HG03460 (cell line): ENCODE data around the gene RORB.
"Not testable (repeated sequence)": the region's sequence is repeated elsewhere in the genome, so short reads cannot be mapped to it uniquely, and the experiment has no call there.

Experiments
- ATAC-seq: cut with Tn5 transposase; IDR thresholded peaks from one replicate; pipeline ENCODE4 v1.9.1; 2021; ENCODE audit not compliant: unreplicated experiment

The RORB gene

DNA sequence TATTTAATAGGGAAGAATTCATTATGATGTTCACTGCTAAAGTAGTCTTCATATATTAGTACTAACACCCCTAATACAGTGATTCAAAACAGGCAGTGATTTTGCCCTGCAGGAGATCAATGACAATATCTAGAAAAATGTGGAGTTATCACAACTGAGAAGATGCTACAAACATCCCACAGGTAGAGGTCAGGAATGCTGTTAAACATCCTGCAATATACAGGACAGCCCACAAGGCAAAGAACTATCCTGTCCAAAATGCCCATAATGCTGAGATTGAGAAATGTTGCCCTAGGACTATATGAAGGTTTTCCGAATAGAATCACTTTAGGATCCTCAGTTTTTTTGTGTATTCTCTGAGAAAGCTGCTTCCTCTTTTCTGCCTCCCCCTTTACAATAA lies 15.3 kb downstream of the RORB start:
- ATAC-seq = no peak

DNA sequence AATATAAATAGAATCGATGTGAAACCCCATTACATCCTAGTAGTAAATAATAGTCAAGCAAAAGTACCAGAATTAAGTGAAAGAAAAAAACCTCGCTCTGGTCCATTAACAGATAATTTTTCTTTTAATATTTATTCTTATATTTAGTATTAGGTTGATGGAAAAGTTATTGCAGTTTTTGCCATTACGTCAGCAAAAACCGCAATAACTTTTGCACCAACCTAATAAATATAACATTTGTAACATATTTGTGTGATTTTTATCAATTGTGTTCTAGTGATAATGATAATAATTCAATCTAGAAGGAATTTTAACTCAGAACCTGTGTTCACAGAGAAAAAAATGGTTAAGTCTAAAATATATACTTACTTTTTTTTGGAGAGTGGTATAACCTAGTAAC lies 16.1 kb downstream of the RORB start:
- ATAC-seq = no peak

DNA sequence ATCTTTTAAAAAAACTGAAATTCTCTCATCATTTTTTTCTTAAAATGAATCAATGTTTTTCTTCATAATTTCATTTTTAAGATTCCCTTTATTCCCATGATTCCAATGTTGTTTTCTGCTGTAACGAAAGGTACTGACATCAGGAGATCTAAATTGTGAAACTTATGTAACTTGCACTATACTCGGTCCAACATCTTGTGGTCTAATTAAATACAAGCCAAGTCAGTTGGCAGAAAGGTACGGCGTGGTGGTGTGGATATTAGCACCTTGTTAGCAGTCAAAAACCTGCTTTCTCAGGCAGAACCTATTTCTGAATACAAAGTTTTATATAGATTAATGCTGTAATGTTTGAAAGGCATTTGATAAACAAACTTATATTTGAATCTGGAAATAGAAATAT lies 20.1 kb downstream of the RORB start:
- ATAC-seq = no peak

DNA sequence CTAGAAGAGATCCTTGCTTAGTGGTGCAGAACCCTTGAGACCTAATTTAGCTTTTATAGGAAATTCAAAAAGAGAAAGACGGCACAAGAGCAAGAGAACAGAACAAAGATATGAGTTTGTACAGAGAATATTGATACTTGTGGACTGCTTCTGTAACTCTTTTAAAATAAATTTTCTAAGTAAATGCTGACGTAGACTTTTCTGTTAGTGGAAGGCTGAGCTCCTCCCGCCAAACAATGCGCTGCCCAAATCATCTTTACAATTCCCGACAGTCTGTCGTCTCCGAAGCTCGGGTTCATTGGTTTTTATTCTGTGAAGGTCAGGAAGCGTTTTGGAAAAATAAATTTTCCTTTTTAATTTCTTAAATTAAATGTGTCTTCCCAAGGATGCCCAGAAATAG lies 22.3 kb downstream of the RORB start:
- ATAC-seq = no peak

DNA sequence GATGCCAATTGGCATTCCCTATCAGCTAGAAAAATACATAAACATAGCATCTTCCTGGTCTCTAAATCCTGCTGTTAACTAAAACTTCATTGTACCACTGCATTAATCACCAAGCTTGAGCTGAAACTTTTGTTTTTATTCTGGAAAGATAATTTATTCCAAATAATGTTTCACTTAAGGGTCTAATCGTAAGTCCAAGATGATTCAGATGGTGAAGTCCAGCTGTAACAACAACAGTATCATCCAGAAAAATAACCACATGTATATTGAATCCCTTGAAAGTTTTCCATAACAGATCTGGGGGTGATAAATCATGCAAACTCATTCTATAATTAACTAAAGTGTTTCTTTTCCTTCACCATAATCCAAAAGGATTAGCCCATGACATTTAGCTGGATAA lies 23.9 kb downstream of the RORB start:
- ATAC-seq = no peak

DNA sequence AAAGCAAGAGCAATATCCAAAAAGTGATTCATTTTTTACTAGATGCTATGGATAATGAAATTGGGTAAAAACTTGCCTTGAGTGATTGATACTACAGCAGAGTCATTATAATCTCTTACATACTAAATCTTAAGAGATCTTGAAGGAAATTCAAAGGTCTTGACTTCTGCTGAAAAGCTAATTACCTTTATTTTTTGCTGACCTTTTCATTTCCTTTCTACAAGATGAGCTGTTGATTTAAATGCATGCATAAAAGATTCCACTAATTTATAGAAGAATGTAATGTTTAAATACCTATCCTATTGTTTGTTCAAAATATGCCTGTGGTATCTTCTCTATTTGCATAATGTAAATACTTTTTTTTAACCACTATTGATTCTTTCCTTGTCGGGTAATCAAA lies 27.2 kb downstream of the RORB start:
- ATAC-seq = no peak

DNA sequence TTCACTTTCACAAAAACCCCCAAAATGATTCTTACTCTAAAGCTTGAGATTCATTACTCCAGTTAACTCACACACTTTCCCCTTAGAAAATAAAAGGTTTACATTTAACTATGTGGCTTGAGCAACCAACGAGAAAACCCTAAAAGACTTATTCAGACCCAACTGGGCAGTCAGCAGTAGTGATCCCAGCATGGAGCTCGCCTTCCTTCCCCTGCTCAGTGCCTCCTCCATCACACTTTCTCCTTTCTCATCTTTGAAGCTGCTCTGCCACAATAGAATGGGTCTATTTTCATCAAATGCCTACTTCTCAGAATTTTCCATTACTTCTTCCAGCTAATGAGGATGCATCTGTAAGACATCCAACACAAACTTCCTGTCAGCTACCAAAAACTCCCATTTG lies 29.1 kb downstream of the RORB start:
- no peak for ATAC-seq

DNA sequence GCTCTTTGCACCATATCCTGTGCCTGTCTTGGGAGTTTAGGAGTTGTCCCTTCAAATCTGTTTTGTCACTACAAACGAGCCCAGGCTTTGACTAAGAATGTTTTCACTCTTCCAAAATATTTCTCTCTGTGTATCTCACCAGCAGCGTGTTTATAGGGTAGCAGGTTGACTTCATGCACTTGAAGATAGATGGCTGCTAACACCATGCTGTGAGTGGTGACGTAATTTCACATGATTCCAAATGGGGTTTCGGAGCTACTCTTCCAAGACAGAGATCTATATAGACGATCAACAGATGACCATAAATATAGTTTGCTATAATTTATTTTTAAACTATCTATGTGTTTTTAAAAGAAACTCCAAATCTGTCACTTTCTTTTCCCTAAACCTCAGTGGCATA lies 30.6 kb downstream of the RORB start:
- no peak for ATAC-seq

DNA sequence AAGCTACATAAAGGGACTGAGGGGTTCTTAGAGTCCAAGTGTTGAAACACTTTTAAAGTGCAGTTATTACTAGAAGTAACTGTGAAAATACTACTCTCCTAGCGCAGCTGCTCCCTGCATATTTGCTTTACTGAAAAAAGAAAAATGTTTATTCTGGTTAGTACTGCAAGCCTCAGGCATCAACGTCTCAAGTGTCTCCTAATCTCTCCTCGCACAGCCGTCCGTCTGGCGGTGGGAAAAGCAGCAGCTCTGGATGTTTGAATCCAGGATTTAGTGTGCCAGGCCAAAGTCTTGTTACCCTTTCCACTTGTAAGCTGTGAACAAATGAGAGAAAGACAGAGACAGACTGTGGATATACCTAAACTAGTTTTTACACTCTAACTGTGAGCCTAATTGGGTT lies 31.1 kb downstream of the RORB start:
- no peak for ATAC-seq

DNA sequence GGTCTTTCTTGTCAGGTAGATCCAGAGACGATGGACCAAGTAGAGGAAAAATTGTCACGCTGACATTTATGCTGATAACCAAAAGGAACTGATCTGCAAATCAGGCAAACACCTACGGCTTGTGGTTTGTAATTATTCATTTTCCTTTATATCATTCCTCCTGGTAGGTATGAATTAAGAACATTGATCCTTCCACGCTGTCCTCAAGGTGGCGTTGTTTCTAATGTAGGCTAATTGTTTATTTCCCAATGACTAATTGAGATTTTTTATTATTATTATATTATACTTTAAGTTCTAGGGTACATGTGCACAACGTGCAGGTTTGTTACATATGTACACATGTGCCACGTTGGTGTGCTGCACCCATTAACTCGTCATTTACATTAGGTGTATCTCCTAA lies 33.3 kb downstream of the RORB start:
- ATAC-seq = not testable (repeated sequence)

DNA sequence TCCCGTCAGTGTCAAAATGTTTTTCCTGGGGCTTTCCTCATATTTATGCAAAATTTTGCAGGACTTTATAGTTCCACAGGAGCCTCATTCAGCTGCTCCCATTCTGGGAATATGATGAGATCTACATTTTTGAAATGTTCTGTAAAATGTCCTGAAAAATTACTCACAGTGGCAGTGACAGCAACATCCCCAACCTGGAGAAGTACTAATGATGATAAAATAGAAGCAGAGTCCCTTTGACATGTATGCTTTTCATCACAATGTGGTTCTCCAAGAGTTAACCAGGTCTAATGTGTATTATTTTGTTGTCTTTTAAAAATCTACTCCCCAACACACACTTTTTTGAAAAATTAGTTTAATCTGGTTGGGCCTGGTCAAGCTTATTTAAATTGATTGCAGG lies 36.1 kb downstream of the RORB start:
- ATAC-seq = no peak

DNA sequence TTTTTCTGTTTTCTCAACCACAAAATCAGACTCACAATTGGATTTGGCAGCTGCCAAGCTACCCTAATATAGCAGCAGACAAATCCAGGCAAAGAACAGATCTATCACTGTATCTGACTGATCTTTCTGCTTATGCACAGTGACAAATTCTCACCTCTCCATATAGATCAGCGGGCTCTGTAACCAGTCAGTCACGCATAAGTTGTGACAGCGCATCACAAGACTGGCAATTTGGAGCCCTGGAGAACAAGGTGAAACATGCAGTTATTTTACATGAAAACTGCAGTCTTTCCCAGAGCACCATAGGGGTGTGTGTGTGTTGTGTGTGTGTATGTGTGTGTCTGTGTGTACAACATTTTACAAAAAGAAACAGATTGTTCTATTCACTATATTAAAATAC lies 37.7 kb downstream of the RORB start:
- no peak for ATAC-seq

DNA sequence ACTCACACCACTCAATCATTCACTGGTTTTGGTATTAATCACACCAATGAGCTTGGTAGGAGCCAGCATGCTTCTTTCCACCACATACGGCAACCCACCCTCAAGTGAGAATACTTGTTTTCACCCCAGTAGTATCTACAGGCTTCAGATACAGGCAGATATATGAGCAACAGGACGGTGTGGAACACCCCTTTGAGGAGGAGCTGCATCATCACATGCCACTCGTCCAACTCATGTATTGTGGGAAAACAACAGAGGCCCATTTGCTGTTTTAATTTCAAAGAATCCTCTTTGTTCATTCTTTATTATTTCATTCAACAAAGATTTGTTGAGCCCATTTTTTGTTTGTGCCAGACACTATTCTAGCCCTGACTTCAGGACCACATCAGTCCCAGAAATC lies 46.0 kb downstream of the RORB start:
- ATAC-seq = no peak

DNA sequence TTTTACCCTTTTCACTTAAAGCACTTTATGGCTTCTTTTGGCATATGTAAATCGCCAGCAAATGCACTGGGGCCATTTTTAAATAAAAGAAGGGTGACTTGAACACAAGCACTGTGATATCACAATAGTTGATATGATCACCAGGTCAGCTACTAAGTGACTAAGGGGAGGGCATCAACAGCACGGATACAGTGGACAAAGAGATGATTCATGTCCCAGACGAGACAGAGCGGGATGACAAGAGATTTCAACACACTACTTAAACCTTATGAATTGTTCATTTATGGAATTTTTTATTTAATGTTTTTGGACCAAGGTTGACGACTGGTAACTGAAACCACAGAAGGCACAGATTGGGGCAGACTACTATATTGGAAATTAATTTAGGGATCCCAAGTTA lies 54.1 kb downstream of the RORB start:
- ATAC-seq = no peak

DNA sequence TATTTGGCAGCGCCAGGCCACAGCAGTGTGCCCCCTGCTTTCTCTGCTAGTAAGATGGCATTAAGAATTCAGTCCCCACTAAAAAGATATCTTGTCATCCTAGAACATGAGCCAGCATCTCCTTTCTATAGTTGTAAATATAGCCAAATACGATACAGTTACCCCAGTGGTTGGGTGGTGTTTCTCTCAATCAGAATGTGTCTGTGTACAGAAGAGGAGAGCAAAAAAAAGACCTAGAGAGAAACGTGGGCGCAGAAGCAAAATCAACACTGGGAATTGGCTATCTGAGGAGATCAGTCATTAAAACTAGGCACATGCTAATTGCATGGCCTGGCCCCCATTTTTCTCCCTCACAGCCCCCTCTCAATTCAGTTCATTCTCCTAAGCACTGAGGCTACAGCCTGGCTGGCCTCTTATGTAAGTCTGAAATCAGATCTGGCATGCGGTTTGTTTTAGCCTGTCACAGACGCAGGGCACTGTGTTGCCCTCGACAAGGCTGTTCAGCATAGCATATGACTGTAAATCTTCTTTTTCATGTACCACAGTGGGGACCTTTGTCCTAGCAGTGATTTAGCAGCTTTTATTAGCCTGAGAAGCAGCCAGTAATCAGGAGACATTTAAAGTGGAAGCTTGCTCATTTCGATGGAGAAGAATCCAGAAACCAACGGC lies 57.8 kb downstream of the RORB start:
- no peak for ATAC-seq

DNA sequence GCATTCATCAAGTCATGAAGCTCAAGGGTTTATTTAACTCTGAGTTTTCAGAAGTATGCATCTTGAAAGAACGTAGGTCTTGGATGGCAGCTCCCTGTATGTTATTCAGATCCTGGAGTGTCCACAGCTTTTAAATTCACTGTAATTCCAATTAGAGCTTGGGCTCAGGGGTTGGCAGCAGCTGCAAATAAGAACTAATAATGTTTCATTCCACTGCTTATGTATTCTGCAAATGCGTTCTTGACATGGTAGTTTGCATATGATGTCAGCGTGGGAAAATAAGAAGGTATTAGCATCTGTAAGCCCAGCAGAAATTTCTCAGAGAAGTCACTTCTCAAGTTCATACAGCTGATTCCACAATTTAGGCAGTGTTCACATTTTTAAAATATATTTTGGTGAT lies 58.4 kb downstream of the RORB start:
- no peak for ATAC-seq

DNA sequence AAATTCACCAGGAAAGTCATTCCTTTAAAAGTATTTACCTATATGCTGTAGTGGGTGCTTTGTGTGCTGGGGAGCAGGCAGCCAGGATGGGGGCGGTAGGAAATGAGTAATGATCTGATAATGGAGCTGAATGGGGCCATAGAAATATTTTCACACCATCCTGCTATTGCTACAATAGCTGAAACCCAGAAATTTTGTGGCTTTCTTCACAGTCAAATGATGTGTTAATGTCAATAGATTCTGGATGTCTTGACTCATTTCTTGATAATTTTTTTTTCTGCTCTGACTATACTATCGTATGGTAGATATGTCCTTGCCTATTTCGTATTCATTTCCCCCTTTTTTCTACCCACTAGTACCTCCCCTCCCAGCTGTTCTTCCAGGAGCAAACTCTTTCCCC lies 59.5 kb downstream of the RORB start:
- ATAC-seq = peak; percentile 71

DNA sequence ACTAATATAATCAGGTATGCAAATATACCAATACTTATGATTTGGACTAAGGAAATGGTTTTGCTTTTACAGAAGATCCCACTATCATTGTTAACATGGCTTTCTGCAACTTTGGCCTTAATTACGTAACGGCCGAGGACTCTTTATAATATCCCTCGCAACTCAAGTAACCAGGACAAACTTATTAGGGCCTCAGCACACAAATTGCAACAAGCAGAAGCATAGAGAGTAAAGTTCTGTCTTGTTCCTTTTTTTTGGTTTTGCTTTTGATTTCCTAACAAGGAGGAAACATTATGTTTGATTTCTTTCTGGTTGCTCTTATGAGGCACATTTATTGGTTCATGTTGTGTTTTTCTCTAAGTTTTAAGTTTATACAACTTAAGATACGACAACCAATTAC lies 60.4 kb downstream of the RORB start:
- no peak for ATAC-seq

DNA sequence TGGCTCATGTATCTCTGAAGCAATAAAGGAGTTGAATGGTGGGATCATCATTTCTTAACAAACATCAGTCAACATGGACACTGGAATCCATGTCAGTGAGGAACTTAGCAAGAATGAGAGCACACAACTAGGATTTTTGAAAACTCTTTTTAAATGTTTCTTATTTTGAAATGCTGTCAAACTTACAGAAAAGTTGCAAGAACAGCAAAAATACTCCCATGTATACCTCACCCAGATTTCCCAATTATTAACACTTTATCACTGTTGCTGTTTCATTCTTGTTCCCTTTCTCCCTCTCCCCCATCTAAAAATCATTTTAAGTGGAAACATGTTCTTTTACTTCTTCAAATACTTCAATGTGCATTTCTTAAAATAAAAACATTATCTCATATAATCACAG lies 65.5 kb downstream of the RORB start:
- no peak for ATAC-seq

DNA sequence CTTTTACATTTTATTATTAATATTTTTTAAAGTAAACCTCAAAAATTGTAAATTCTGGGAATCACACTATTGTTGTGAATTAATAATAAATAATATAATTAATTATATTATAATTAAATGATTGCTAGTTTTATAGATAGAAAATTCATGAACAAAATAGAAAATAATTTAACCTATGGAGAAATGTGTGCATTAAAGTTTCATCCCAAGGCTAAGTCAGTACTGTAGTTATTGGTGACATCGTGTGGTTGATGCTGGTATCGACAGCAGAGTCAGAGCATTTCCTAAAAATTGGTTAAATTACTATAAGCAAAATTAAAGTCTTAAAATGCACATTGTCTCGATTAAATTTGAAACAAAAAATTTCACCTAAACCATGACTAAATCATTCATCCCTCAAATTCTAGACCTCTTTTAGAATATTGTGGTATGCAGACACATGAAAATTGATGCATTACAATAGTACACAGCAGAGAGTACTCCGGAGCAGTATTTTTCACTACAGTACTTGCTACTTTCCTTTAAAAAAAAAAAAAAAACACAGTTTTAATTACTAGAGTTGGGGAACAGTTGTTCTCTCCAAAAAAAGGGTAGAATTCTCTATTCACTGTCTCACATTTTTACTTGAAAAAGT lies 73.9 kb downstream of the RORB start:
- peak; percentile 80 for ATAC-seq

DNA sequence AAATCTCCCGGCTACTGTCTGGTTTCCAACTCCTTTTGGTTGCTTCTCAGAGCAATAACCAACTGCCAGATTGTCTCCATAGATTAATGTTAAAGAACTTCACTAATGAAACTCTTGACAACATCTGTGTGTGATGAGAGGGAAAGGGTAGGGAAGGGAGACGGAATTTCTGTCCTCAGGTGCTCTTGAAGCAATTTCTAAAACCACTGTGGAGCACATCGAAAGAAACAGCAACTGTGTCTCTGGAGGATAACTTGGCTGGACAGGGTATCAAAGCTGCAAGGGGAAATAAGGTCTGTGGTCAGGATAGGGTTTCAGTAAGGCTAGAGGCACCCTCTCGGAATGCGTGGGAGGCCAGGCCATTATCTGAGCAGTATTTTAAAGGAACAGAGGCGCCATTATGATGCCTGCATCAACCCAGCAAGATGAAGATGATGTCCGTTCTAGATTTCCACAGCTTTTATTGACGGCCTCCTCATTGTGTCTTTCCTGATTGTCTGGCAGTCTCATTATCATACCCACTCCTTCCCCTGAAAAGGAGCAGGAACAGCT lies 76.6 kb downstream of the RORB start:
- no peak for ATAC-seq

DNA sequence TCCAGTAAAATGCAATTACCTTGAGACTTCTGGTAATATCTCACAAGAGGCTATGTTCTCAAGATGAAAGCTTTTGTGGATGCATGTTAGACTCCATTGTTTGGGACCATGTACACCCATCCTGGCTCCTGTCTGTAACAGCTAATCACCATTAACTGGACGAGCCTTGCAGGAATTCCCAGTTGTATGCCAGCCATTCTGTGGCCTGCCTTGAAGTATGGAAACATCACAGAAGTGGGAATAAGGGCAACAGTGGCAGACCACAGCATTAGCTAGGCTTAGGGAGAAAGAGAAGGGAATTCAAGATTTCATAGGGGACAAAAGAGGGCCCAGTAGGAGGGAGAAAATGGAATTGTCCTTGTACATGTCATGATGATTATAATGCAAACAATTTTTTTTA lies 79.0 kb downstream of the RORB start:
- ATAC-seq = no peak

DNA sequence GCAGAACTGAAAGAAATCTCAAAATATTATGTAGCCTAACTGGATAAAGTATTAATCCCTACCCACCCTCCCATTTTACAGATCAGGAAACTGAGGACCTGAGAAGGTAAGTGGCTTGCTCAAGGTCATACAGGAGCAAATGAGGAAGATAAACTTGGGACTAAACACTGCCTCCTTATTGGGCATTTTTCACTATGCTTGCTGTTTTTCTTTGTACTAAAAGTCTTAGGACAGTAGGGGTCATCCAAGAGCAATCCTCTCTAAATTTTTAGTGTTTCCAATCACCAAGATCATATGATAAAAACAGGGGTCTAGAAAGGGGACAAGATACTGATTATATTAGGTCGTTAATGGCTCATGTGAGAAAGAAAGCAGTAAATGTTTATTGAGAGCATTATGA lies 80.8 kb downstream of the RORB start:
- ATAC-seq = peak; percentile 66
